ENCODE results near the gene CYTH2.

Gene CYTH2

GRCh38 chr19:48493718-48494401 is 24.7 kb downstream of the CYTH2 start:
- no peak for DNase-seq

DNA sequence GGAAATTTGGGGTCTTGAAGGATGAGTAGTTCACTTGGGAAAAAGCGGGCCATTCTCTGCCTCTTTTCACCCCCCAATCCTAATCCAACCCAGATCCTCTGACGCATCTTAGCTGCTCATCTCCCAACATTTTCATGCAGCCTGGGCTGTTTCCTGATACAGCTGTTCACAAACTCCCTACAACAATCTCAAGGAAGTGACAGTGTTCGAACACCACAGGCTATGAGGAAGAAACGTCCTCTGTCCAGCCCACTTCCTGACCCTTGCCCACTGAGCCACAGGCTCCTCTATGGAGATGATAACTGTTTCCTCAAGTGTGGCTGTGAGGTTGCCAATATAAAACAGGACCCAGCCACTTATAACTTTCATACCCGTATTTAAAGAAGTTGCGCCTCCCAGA is 26.2 kb downstream of the CYTH2 start:
- no peak for DNase-seq

GRCh38 chr19:48496959-48497727 is 28.0 kb downstream of the CYTH2 start:
- DNase-seq, result no peak

DNA sequence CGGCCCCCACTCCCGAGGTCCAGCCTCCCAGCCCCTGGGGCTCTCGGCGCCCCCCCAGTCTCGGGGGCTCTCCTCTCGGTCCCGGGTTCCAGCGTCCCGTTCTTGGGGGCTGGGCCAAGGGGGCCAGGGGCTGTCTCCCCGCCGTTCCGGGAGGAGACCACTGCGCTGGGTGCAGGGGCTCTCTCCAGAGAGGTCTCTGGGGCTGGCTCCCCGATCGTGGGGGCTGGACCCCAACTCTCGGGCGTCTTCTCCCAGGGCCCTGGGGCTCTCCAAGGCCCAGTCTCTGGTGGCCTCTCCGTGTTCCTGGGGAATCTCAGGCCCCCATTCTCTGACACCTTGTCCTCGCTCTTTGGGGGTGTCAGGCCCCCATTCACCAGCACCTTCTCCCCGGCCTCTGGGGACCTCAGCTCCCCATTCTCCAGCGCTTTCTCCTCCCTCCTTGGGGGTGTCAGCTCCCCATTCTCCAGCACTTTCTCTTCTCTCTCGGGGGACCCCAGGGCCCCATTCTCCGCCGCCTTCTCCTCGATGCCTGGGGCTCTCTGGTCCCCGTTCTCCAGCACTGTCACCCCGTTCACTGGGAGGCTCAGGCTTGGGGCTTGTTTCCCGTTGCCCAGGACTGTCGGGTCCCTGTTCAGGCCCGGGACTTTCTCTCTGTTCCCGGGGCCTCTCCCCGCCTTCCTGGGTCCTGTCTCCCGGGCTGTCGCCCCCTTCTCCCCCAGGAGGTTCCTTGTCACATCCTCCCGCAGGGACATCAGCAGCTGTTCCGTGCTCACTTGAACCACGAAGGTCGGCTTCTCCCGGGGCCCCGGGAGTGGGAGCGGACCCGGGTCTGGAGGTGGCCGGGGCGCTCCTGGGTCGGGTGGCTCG is 28.8 kb downstream of the CYTH2 start:
- DNase-seq, result no peak

GRCh38 chr19:48498595-48499311 is 29.6 kb downstream of the CYTH2 start:
- no peak for DNase-seq

GRCh38 chr19:48499316-48500090 is 30.3 kb downstream of the CYTH2 start:
- DNase-seq, result no peak

GRCh38 chr19:48500830-48501493 is 31.8 kb downstream of the CYTH2 start:
- DNase-seq, result no peak

- DNase-seq, result no peak
Observed at GRCh38 chr19:48501494-48502349, 32.6 kb downstream of the CYTH2 start.

- peak; percentile 74 for DNase-seq
Observed at GRCh38 chr19:48502350-48503018, 33.3 kb downstream of the CYTH2 start.

DNA sequence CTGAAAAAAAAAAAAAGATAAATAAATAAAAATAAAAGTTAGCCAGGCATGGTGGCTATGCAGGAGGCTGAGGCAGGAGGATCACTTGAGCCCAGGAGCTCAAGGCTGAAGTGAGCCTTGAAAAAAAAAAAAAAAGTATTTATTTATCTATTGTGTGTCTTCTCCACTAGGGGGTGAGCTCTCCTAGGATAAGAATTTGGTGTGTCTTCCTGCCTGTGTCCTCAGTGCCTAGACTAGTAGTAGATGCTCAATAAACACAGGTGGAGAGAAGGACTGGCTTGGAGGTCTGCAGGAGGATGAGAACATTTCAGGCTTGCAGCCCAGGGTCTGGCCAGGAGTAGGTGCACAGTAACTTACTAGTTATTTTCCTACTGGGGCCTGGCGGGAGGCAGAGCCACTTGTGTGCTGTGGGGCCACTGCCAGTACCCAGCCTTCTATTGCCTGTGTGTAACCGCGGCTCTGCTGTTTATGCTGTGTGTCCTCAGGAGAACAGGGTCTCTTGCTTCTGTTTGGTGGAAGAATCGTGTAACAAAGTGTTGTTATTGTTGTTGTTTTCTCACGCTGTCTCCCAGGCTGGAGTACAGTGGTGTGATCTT is 37.1 kb downstream of the CYTH2 start:
- DNase-seq, result no peak

GRCh38 chr19:48507911-48508439 is 38.8 kb downstream of the CYTH2 start:
- no peak for DNase-seq

- no peak for DNase-seq
Observed at GRCh38 chr19:48508729-48509411, 39.7 kb downstream of the CYTH2 start.

DNA sequence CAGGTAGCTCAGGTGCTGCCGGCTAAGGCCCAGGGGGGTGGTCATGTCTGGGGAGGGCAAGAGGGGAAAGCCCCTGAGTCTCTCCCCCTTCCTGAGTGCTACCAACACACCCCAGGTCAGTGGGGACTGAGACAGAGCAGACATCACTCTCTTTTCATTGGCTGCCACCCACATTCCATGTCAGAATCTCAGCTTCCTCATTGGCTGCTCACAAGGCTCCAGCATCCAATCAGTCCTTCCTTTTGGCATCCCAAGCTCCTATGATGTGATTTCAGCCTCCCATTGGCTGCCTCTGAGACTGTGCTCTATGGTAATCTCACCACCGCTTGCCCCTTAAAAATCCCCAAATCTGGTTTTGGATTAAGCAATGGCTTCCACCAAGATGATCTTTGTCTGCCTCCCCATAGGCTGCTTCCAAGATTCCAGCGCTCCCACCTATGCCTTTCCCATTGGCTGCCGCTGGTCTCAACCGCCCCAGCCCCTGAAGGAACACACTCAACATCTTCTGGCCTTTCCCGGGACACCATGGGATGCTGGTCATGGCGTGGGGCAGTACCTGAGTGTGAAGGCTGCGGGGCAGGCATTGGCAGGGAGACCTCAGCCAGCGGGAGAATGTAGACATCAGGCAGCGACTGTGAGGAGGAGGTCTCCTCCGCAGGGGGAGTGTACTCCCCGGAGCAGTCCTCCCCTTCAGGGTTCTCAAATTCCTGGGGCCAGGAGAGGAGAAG is 40.5 kb downstream of the CYTH2 start:
- no peak for DNase-seq

DNA sequence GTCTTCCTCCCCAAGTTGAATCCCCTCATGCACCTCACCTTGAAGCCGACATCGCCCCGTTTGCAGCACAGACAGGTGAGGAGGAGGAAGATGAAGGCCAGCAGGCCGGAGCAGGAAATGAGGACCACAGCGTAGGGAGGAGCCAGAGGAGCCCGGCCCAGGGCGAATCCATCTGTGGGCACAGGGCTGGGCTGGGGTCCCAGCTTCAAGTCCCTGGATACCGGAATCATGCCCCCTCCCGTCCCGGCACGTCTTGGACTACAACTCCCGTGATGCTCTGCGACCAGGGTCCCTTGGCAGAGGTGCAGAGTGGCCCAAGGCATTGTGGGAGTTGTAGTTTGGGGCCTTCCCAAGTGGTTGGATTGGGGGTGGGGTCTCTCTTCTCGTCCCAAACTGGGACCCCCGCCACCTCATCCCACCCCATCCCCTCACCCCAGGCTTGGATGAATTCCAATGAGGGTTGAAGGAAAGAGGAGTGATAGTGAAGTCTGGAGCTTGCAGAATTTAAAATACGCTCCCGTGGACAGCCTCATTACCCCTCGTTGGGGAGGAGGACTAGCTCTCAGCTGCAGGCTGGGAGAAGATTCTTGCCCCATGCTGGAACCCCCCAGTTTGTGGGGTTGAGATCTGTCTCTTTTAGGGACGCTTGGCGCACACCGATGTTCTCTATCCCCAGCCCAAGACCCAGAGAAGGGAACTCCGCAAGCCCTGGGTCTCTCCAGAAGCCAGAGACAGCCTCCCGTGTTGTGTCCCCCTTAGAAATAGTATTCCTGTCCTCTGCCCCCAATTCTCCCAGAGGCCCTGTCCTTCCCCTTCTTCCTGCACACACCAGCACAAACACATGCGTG is 41.5 kb downstream of the CYTH2 start:
- peak; percentile 58 for DNase-seq

- no peak for DNase-seq
Observed at GRCh38 chr19:48511321-48511731, 42.2 kb downstream of the CYTH2 start.

- DNase-seq, result peak; percentile 22
Observed at GRCh38 chr19:48511800-48512503, 42.8 kb downstream of the CYTH2 start, which contains the start of gene LMTK3. Gene LMTK3, minus strand, starts transcription at chr19:48511835. Its CDS starts 259 bp downstream, at chr19:48511576.
